H1 (cell line): ENCODE data around the gene NTN1.

Source experiments
- CTCF ChIP-seq, 3 experiments: IDR thresholded peaks; 1 replicate in 2 of 3; 2 replicates in 1 of 3; pipeline versions ENCODE4 v1.5.1 to v1.6.1; 2011; ENCODE audit warnings: low read length in 3 of 3, mild to moderate bottlenecking in 3 of 3, inconsistent platforms in 2 of 3, low read depth in 1 of 3, moderate library complexity in 1 of 3; ENCODE audit not compliant: insufficient read depth in 1 of 3; ENCODE audit errors: control extremely low read depth in 1 of 3
- EP300 ChIP-seq, 2 experiments: IDR thresholded peaks; 1 replicate in 1 of 2; 2 replicates in 1 of 2; pipeline ENCODE4 v1.6.1; 2011 to 2012; ENCODE audit warnings: low read depth in 2 of 2, low read length in 2 of 2, mild to moderate bottlenecking in 2 of 2, borderline replicate concordance in 1 of 2, inconsistent platforms in 1 of 2, moderate library complexity in 1 of 2
- EZH2 ChIP-seq: fragments of 200-600 bp; sonication (generic); IDR thresholded peaks from 2 replicates; pipeline ENCODE4 v1.7.1; 2012; ENCODE audit warnings: low read depth, mild to moderate bottlenecking, moderate library complexity, low read length, inconsistent platforms; ENCODE audit not compliant: severe bottlenecking
- POLR2A ChIP-seq, 2 experiments: IDR thresholded peaks; 1 replicate in 1 of 2; 2 replicates in 1 of 2; pipeline ENCODE4 v1.6.1; 2011; ENCODE audit warnings: low read depth in 2 of 2, low read length in 2 of 2, mild to moderate bottlenecking in 2 of 2; ENCODE audit errors: control extremely low read depth in 1 of 2
- RAD21 ChIP-seq, 2 experiments: IDR thresholded peaks in 1 of 2; conservative IDR thresholded peaks in 1 of 2; 2 replicates each; pipeline ENCODE4 v1.6.1; 2011; ENCODE audit warnings: low read depth in 2 of 2, low read length in 2 of 2, improper control_type of control experiment in 1 of 2, inconsistent platforms in 1 of 2, mild to moderate bottlenecking in 1 of 2, moderate library complexity in 1 of 2
- YY1 ChIP-seq: IDR thresholded peaks from 2 replicates; pipeline ENCODE4 v1.6.1; 2011; ENCODE audit warnings: low read depth, mild to moderate bottlenecking, low read length

- no peak for TF ChIP-seq CTCF (IDR thresholded peaks at IDR 0.05; ENCODE audit: control extremely low read depth in 1 of 3, insufficient read depth in 1 of 3, low read depth in 1 of 3, low read length in 3 of 3)
- no peak for TF ChIP-seq RAD21 (IDR thresholded peaks at IDR 0.05 in 1 of 2, conservative IDR thresholded peaks at IDR 0.05 in 1 of 2; ENCODE audit: low read depth in 2 of 2, low read length in 2 of 2)
- TF ChIP-seq EP300 (IDR thresholded peaks at IDR 0.05; ENCODE audit: borderline replicate concordance in 1 of 2, low read depth in 2 of 2, low read length in 2 of 2) = no peak
- no peak for TF ChIP-seq EZH2
- no peak for TF ChIP-seq YY1
- no peak for TF ChIP-seq POLR2A (IDR thresholded peaks at IDR 0.05; ENCODE audit: control extremely low read depth in 1 of 2, low read depth in 2 of 2, low read length in 2 of 2)
Observed at GRCh38 chr17:9150446-9151090, 129.3 kb downstream of the NTN1 start.
